VCaP (cell line): ENCODE measurements around the gene ATP11A.

Source experiments
- H3K27ac ChIP-seq: fragments of 450-650 bp; 2 replicates; pipeline ENCODE4 v1.5.1; 2017
- TF ChIP-seq, protein P1 (sequence below): fragments of 450-650 bp; conservative IDR thresholded peaks from 2 replicates; pipeline ENCODE4 v1.5.1; 2017; ENCODE audit warnings: mild to moderate bottlenecking, moderate library complexity

Gene ATP11A

DNA sequence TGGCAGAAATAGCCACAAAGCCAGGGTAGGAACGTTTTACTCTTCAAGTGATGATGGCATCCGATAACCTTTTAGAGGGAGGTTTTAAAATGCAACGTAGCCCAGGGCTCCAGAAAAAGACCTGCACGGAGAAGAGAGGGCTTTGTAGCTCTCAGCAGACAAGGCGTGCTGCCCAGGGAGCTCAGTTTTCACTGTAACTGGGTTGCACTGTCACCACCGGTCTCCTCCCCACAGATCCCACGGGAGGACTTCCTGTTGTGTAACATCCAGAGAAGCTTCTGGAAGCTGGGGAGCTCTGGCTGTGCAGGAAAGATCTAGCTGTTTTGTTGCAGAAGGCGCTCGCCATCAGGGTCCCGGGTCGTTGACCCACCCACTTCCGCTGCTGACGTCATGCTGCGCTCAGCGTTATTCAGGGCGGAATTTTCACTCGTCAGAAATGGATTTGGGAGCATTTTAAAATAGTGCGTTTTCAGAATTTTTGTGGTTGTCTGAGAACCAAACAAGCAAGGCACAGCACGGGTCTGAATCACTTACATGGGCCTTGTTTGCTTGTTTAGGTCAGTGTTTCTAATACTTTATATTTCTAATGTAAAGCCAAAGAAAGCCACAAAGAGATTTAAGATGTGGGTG is 50.8 kb downstream of the ATP11A start:
- TF ChIP-seq, protein P1, sequence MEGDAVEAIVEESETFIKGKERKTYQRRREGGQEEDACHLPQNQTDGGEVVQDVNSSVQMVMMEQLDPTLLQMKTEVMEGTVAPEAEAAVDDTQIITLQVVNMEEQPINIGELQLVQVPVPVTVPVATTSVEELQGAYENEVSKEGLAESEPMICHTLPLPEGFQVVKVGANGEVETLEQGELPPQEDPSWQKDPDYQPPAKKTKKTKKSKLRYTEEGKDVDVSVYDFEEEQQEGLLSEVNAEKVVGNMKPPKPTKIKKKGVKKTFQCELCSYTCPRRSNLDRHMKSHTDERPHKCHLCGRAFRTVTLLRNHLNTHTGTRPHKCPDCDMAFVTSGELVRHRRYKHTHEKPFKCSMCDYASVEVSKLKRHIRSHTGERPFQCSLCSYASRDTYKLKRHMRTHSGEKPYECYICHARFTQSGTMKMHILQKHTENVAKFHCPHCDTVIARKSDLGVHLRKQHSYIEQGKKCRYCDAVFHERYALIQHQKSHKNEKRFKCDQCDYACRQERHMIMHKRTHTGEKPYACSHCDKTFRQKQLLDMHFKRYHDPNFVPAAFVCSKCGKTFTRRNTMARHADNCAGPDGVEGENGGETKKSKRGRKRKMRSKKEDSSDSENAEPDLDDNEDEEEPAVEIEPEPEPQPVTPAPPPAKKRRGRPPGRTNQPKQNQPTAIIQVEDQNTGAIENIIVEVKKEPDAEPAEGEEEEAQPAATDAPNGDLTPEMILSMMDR, result no peak
- no peak overlapping the region for H3K27ac ChIP-seq

DNA sequence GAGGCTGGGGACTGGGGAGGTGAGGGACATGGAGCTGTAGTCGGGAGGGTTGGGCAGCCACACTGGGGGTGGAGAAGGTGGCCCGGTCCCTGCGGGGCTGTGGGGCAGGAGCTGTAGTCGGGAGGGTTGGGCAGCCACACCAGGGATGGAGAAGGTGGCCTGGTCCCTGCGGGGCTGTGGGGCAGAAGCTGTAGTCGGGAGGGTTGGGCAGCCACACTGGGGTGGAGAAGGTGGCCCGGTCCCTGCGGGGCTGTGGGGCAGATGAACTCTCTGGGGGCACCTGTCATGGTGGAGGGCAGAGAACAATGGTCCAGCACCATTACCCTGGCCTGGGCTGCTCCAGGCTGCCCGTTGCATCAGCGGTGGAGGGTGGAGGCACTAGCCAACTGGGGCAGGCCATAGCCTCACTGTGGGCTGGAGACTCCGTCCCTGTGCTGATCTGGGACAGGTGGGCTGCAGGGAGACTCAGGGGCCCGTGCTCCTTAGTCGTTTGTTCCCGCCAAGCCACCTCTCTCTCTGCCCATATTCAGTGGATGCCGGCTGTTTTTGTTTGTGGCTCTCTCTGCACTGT is 51.4 kb downstream of the ATP11A start:
- H3K27ac ChIP-seq, result no peak overlapping the region
- TF ChIP-seq, protein P1, result no peak

DNA sequence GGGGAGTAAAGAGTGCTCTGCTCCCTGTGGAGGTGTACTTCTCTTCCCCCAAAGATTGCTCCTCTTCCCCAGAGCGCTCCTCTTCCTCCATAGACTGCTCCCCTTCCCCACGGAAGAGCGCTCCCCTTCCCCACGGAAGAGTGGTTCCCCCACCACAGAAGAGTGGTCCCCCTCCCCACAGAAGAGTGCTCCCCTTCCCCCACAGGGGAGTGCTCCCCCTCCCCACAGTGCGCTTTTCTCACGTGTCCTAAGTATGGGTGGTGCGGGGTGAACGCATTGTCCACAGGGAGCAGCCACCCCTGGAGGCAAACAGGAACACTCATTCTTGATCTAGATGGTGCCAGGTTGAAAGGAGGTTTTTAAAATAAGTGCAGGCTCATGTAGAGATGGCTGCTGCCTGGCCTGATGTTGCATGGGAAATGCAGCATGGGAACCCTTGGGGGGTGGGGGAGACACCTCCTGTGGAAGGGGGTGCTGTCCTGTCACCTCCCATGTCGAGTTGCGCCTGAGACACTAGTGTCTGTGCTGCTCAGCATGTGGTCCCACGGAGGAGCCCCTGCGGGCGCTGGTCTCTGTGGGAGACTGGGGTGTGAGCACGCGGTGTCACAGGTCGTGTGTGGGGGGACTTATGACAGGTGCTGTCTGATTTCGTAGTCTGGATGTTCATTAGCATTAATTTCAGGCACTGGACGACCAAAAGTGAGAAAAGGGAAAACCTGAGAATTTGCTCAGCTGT is 52.2 kb downstream of the ATP11A start:
- TF ChIP-seq, protein P1, result no peak
- H3K27ac ChIP-seq, result no peak overlapping the region

DNA sequence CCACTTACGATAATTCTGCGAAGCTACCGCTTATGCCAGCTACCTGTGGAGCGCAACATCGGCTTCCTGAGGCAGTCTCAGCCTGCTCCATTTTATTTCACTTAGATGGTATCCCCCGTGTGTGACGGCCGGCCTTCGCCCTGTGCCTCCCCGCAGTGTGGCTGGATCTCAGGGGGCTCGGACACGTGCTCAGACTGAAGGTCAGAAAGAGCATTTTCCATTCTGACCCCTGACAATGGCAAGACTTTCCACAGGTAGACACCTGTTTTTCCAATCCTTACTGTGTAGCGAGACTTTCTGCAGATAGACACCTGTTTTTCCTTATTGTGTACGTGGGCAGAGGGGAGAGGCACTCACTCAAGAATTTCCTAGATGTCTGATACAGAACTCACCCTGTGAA is 52.7 kb downstream of the ATP11A start:
- TF ChIP-seq, protein P1, result no peak
- no peak overlapping the region for H3K27ac ChIP-seq

DNA sequence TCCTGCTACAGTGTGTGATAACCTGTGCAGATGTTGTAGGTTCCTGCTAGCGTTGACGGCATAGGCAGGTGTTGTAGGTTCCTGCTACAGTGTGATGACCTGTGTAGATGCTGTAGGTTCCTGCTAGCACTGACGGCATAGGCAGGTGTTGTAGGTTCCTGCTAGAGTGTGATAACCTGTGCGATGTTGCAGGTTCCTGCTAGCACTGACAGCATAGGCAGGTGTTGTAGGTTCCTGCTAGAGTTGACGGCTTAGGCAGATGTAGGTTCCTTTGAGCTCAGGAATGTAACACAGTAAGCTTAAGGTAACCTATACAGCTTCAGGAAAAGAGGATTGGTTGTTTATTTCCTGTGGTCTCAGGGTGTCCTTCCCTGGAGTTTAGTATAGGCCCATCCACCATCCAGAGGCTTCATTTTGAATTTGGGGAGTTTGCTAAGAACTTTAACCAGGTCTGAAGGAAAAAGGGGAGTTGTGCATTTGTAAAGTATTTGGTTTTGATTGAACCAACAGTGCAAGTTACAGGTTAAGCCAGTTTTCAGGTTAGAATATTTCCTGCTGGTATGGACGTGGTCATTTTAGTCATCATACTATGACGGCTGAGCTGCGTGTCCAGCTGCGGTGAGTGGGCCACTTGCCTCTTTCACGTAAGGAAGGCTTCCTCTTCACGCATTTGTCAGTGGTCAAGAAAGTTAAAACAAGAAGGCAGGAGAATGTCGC is 53.8 kb downstream of the ATP11A start:
- no peak overlapping the region for H3K27ac ChIP-seq
- TF ChIP-seq, protein P1, result no peak

DNA sequence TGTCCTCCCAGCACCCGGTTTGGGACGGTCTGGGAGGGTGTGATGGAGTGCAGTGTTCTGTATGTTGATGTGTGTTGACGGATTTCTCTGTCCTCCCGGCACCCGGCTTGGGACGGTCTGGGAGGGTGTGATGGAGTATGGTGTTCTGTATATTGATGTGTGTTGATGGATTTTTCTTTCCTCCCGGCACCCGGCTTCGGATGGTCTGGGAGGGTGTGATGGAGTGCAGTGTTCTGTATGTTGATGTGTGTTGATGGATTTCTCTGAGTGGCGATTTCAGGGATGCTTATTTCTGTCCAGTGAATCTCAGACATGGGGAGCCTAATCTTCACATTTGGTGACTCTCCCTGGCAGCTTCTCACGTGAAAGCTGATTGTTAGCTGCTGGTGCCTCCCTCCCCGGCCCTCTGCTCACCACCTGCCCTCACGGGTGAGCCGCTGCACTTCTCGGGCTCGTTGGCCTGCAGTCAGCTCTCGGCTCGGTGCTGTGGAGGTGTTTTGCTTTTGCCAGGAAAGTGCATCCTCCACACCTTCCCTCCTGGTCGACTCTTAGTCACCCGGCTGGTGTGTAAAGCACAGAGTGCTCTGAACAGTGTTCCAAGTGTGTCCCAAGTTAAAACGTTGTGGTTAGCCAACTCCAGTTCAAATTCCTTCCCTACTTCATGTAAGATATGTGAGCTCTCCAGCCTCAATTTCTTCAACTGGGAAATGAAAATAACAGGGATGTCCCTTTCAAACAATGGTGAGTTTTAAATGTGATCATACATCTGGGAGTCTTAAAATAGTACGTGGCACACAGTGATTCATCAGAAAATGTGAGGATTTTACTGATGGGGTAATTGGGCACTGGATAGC is 54.6 kb downstream of the ATP11A start:
- TF ChIP-seq, protein P1, result no peak

More for the DNA sequence above, 54.6 kb downstream of the ATP11A start:
- no peak overlapping the region for H3K27ac ChIP-seq
